GM18511 (cell line): ENCODE measurements around the gene TFR2.
"Not testable (repeated sequence)": the region's sequence is repeated elsewhere in the genome, so short reads cannot be mapped to it uniquely, and the experiment has no call there.

Source experiments
- ATAC-seq: cut with Tn5 transposase; IDR thresholded peaks from one replicate; pipeline ENCODE4 v1.9.1; 2021; ENCODE audit warnings: mild to moderate bottlenecking, moderate library complexity; ENCODE audit not compliant: unreplicated experiment

The TFR2 gene

GRCh38 chr7:100678291-100678984 lies 37.1 kb upstream of the TFR2 start:
- ATAC-seq, result no peak

- ATAC-seq, result no peak
Measured at GRCh38 chr7:100677308-100678267, 36.2 kb upstream of the TFR2 start.

- no peak for ATAC-seq
Measured at GRCh38 chr7:100676501-100677306, 35.4 kb upstream of the TFR2 start.

GRCh38 chr7:100675581-100676350 lies 34.4 kb upstream of the TFR2 start:
- ATAC-seq, result peak; percentile 47

GRCh38 chr7:100675105-100675451 lies 33.7 kb upstream of the TFR2 start:
- ATAC-seq, result no peak

GRCh38 chr7:100674411-100675104 lies 33.2 kb upstream of the TFR2 start:
- ATAC-seq, result no peak

GRCh38 chr7:100673942-100674410 lies 32.6 kb upstream of the TFR2 start:
- ATAC-seq, result peak; percentile 3

GRCh38 chr7:100673302-100673941 lies 32.1 kb upstream of the TFR2 start, which contains the start of gene GNB2:
Gene GNB2 (plus strand): TSS chr7:100673740. CDS start chr7:100676266, 2,526 bp downstream.
- peak; percentile 65 for ATAC-seq

GRCh38 chr7:100671353-100672327 lies 30.3 kb upstream of the TFR2 start:
- ATAC-seq, result no peak

- ATAC-seq, result no peak
Measured at GRCh38 chr7:100670074-100670473, 28.7 kb upstream of the TFR2 start.

GRCh38 chr7:100669106-100669505 lies 27.8 kb upstream of the TFR2 start:
- not testable (repeated sequence) for ATAC-seq

GRCh38 chr7:100668069-100668449 lies 26.7 kb upstream of the TFR2 start:
- no peak for ATAC-seq

- no peak for ATAC-seq
Measured at GRCh38 chr7:100667331-100668068, 26.1 kb upstream of the TFR2 start.

- no peak for ATAC-seq
Measured at GRCh38 chr7:100665168-100665726, 23.9 kb upstream of the TFR2 start.

GRCh38 chr7:100662194-100662776 lies 20.9 kb upstream of the TFR2 start:
- not testable (repeated sequence) for ATAC-seq

GRCh38 chr7:100655908-100656674 lies 14.7 kb upstream of the TFR2 start, which contains the start of gene ACTL6B:
Gene ACTL6B (minus strand): TSS chr7:100656448. CDS start chr7:100656354, 94 bp downstream.
- ATAC-seq, result no peak
